ENCODE results near the gene ZCCHC18.

The ZCCHC18 gene

GRCh38 chrX:104134583-104135261 lies 22.4 kb downstream of the ZCCHC18 start:
- DNase-seq, result no peak

GRCh38 chrX:104135677-104136076 lies 23.4 kb downstream of the ZCCHC18 start:
- DNase-seq, result no peak

- peak; percentile 93 for DNase-seq
Measured at GRCh38 chrX:104136241-104137019, 24.1 kb downstream of the ZCCHC18 start.

- peak; percentile 12 for DNase-seq
Measured at GRCh38 chrX:104137496-104137895, 25.2 kb downstream of the ZCCHC18 start.

- no peak for DNase-seq
Measured at GRCh38 chrX:104141087-104141760, 28.9 kb downstream of the ZCCHC18 start.

- DNase-seq, result no peak
Measured at GRCh38 chrX:104151037-104151436, 38.7 kb downstream of the ZCCHC18 start.

- DNase-seq, result peak; percentile 99
Measured at GRCh38 chrX:104156630-104157529, 44.6 kb downstream of the ZCCHC18 start, which contains the start of gene SLC25A53. TSS of gene SLC25A53 (minus strand) at chrX:104157009. CDS start at chrX:104105257, 51,752 bp downstream.

Measured in NCI-H2227 treated with DMSO at 0.1 percent for 48 hours (cell line).